Nephron (organoid): ENCODE results near the gene AP5S1.

Experiments used
- H3K27ac Mint-ChIP-seq, 3 experiments: 2 replicates each; pipeline ENCODE4 v1.8.0; 2020; ENCODE audit warnings: mixed read lengths in 3 of 3, mild to moderate bottlenecking in 2 of 3, moderate library complexity in 1 of 3
- H3K27me3 Mint-ChIP-seq: 2 replicates; pipeline ENCODE4 v1.8.0; 2021; ENCODE audit warnings: low read depth, mild to moderate bottlenecking, moderate library complexity, mixed read lengths
- H3K36me3 Mint-ChIP-seq: 2 replicates; pipeline ENCODE4 v1.8.0; 2020; ENCODE audit warnings: low read depth, mixed read lengths
- H3K4me1 Mint-ChIP-seq: 2 replicates; pipeline ENCODE4 v1.8.0; 2020; ENCODE audit warnings: mixed read lengths
- H3K4me3 Mint-ChIP-seq, 3 experiments: 2 replicates each; pipeline ENCODE4 v1.8.0; 2020; ENCODE audit warnings: mild to moderate bottlenecking in 3 of 3, mixed read lengths in 3 of 3, moderate library complexity in 2 of 3
- H3K9me3 Mint-ChIP-seq: 2 replicates; pipeline ENCODE4 v1.8.0; 2020; ENCODE audit warnings: mixed read lengths
- TF ChIP-seq, protein P1 (sequence below), 3 experiments: fragments of 200-600 bp; sonication (generic); IDR thresholded peaks; one replicate each; pipeline ENCODE4 v1.5.0; 2021; ENCODE audit warnings: antibody characterized with exemption in 3 of 3; ENCODE audit not compliant: unreplicated experiment in 3 of 3

AP5S1 gene

DNA sequence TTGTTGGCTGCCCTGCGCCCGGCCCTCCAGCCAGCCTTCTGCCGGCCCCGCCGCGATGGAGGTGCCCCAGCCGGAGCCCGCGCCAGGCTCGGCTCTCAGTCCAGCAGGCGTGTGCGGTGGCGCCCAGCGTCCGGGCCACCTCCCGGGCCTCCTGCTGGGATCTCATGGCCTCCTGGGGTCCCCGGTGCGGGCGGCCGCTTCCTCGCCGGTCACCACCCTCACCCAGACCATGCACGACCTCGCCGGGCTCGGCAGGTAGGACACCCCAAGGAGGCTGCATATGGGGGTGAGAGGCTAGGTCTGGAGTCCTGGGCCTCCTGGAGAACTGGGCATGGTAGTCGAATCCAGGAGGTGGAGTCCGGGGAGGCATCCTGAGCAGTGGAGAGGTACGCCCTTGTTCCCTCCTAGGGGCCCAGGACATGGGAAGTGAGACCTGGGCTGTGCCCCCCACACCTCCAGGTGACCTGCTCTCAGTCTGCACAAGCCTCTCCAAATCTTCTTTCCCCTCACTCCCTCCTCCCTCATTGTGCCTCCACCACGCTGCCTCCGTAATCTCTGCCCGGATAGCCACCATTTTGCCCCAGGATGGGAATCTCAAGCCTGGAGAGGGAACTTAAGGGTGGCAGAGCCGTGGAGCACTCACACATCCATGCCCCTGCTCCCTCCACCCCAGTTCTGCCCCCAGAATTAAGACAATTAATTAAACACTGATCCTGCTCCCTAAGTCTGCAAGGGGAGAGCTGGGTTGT, 23.7 kb upstream of the AP5S1 start:
- peak overlapping the region; percentile 97 to 99 (median 98) for H3K27ac Mint-ChIP-seq
- peaks cover 4% of the 10 kb centered on the region for H3K27me3 Mint-ChIP-seq
- peak overlapping the region; percentile 87 to 90 (median 88) for H3K4me3 Mint-ChIP-seq
- H3K4me1 Mint-ChIP-seq = peaks cover 49% of the 10 kb centered on the region
- no peaks in the 10 kb centered on the region for H3K9me3 Mint-ChIP-seq
- peaks cover 3% of the 10 kb centered on the region for H3K36me3 Mint-ChIP-seq
- TF ChIP-seq, protein P1, sequence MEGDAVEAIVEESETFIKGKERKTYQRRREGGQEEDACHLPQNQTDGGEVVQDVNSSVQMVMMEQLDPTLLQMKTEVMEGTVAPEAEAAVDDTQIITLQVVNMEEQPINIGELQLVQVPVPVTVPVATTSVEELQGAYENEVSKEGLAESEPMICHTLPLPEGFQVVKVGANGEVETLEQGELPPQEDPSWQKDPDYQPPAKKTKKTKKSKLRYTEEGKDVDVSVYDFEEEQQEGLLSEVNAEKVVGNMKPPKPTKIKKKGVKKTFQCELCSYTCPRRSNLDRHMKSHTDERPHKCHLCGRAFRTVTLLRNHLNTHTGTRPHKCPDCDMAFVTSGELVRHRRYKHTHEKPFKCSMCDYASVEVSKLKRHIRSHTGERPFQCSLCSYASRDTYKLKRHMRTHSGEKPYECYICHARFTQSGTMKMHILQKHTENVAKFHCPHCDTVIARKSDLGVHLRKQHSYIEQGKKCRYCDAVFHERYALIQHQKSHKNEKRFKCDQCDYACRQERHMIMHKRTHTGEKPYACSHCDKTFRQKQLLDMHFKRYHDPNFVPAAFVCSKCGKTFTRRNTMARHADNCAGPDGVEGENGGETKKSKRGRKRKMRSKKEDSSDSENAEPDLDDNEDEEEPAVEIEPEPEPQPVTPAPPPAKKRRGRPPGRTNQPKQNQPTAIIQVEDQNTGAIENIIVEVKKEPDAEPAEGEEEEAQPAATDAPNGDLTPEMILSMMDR (IDR thresholded peaks at IDR 0.05; ENCODE audit: unreplicated experiment in 3 of 3) = no peak

DNA sequence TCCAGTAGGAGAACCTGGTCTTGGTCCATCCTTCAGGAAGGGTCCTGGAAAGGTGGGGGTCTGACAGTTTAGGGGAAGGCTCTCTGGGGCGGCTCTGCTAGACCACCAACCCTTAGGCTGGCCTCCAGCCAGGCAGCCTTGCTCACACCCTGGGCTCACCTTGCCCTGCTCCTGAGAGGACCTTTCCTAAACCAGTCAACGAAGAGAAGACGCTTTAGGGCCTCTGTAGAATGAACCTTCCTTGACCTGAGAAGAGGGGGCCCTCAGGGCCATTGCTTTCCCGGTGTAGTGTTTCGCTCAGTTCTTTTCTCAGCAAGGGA, 23.2 kb upstream of the AP5S1 start:
- peaks cover 4% of the 10 kb centered on the region for H3K27me3 Mint-ChIP-seq
- peak overlapping the region; percentile 87 to 90 (median 88) for H3K4me3 Mint-ChIP-seq
- peaks cover 49% of the 10 kb centered on the region for H3K4me1 Mint-ChIP-seq
- TF ChIP-seq, protein P1 (IDR thresholded peaks at IDR 0.05; ENCODE audit: unreplicated experiment in 3 of 3) = no peak
- H3K27ac Mint-ChIP-seq = peak overlapping the region; percentile 97 to 99 (median 98)
- H3K36me3 Mint-ChIP-seq = peaks cover 4% of the 10 kb centered on the region
- no peaks in the 10 kb centered on the region for H3K9me3 Mint-ChIP-seq

DNA sequence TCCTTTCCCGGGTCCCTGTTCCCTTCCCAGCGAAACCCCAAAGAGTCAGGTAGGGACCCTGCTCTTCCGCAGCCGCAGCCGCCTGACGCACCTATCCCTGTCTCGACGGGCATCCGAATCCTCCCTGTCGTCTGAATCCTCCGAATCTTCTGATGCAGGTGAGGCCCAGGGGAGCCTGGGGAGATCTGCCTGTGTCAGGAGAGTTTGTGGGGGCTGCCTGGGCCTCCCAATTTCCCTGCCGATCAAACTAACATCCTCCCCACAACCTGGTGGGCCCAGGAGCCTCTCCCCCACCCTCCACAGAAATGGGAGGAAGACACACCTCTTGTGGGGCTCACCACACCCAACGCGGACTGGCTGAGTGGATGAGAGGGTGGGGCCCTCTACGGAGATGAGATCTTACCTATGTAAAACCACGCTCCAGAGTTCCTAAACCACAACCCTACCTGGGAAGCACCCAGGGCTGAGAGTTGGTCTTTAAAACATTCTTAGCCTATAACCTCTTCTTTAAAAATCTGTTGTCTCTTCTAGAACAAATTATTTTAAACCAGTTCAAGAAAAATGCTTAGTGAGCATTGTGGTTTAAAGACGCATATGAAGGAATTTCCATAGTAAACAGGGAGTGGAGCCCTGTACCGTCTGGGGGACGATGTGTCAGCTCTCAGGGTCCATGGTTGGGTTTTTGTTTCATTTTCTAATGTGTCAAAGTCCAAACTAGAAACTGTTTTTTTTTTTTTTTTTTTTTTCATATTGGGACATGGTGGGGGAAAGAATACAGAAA, 22.6 kb upstream of the AP5S1 start:
- Mint-ChIP-seq H3K9me3 (no peaks in the 10 kb centered on the region), H3K27ac (peak overlapping the region; percentile 97 to 99 (median 98)), H3K4me3 (peak overlapping the region; percentile 87 to 90 (median 88)), H3K27me3 (no peaks in the 10 kb centered on the region), H3K36me3 (peaks cover 10% of the 10 kb centered on the region), H3K4me1 (peaks cover 55% of the 10 kb centered on the region)
- TF ChIP-seq, protein P1 (IDR thresholded peaks at IDR 0.05; ENCODE audit: unreplicated experiment in 3 of 3) = no peak

DNA sequence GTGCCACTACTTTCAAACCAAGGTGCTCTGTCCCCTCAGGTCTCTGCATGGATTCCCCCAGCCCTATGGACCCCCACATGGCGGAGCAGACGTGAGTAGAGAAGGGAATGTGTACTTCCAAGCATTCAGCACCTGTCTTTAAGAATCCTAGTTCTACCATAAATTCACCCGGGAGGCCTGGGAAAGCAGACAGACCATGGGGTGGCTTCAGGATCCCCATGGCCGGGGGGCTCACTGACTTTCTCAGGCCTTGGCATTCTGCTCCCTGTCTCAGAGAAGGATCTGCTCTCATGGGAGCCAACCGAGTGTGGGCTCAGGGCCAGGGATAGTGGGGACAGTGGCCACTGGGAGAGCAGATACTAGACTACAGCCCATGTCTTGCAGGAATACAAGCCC, 22.0 kb upstream of the AP5S1 start:
- H3K36me3 Mint-ChIP-seq = peaks cover 14% of the 10 kb centered on the region
- peak overlapping the region; percentile 97 to 99 (median 98) for H3K27ac Mint-ChIP-seq
- peak overlapping the region; percentile 87 to 90 (median 88) for H3K4me3 Mint-ChIP-seq
- H3K27me3 Mint-ChIP-seq = no peaks in the 10 kb centered on the region
- peaks cover 59% of the 10 kb centered on the region for H3K4me1 Mint-ChIP-seq
- TF ChIP-seq, protein P1 (IDR thresholded peaks at IDR 0.05; ENCODE audit: unreplicated experiment in 3 of 3) = no peak
- no peaks in the 10 kb centered on the region for H3K9me3 Mint-ChIP-seq

DNA sequence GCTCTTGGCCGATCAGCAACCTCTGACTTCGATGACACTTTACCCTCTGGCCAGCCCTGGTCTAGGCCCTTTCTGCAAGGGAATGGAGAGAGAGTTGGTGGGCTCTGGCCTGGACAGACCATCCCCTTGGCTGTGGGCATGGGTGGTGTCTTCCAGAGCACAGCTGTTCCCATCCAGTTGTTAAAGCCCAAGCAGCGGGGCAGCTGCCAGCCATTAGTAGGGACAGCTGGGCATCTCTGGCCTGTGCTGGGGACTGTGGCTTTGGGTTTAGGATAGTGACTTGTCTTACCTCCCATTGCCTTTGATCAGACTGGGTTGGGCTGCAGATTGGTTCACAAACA, 21.5 kb upstream of the AP5S1 start:
- TF ChIP-seq, protein P1 (IDR thresholded peaks at IDR 0.05; ENCODE audit: unreplicated experiment in 3 of 3) = no peak
- peaks cover 64% of the 10 kb centered on the region for H3K4me1 Mint-ChIP-seq
- peak overlapping the region; percentile 87 to 90 (median 88) for H3K4me3 Mint-ChIP-seq
- no peaks in the 10 kb centered on the region for H3K9me3 Mint-ChIP-seq
- H3K36me3 Mint-ChIP-seq = peaks cover 19% of the 10 kb centered on the region
- H3K27me3 Mint-ChIP-seq = peaks cover 2% of the 10 kb centered on the region
- H3K27ac Mint-ChIP-seq = peak overlapping the region; percentile 97 to 99 (median 98)
